AG09309 (cell line): ENCODE results near the gene GPR87.
A peak's percentile ranks its signal among the peaks of the same experiment; 100 is the strongest.

ENCODE experiments used
- DNase-seq: peaks from one replicate; pipeline ENCODE4 v3.0.0-alpha.2; 2010; ENCODE audit warnings: low read depth
- H3K4me3 ChIP-seq: 2 replicates; pipeline ENCODE4 v1.5.1; 2011; ENCODE audit warnings: mild to moderate bottlenecking, low read depth, low read length, moderate library complexity; ENCODE audit not compliant: control insufficient read depth
- TF ChIP-seq, protein P1 (sequence below): IDR thresholded peaks from 2 replicates; pipeline ENCODE4 v1.5.1; 2011; ENCODE audit warnings: mild to moderate bottlenecking, low read depth, low read length, inconsistent platforms; ENCODE audit not compliant: insufficient read depth, control insufficient read depth; ENCODE audit errors: missing control alignments

Gene GPR87

DNA sequence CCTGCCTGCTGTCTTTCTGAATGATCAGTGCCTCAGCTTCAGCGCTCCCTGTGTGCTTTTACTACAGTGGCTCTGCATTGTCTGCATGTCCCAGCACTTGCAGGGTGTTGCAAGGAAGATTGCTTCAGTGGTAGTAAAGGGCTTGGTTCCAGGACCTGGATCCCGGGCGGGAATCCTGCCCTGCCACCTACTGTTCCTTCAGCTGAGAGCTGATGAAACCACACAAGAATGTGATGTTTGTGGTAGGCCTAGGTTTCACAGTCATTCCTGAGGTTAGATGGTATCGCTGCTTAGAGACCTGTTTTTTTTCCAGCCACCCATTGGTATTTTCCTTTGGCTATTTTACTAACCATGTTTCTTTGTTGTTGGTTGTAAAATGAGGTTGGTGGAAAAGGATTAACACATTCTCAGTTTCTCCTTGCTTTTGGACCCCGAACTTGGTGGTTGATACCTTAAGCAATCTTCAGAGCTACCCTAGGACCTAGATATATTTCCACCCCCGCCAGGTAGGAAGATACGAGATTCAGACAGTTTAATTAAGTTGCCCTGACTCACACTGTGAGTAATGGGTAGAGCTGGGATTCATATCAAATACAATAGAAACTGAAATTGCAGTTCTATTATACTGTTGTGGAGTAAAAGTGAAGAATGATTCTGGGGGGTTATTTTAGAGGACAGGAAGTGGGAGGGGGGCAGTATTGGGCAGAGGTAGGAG is 11.4 kb downstream of the GPR87 start:
- DNase-seq, result peak; percentile 94
- H3K4me3 ChIP-seq, result no peak overlapping the region
- TF ChIP-seq, protein P1, sequence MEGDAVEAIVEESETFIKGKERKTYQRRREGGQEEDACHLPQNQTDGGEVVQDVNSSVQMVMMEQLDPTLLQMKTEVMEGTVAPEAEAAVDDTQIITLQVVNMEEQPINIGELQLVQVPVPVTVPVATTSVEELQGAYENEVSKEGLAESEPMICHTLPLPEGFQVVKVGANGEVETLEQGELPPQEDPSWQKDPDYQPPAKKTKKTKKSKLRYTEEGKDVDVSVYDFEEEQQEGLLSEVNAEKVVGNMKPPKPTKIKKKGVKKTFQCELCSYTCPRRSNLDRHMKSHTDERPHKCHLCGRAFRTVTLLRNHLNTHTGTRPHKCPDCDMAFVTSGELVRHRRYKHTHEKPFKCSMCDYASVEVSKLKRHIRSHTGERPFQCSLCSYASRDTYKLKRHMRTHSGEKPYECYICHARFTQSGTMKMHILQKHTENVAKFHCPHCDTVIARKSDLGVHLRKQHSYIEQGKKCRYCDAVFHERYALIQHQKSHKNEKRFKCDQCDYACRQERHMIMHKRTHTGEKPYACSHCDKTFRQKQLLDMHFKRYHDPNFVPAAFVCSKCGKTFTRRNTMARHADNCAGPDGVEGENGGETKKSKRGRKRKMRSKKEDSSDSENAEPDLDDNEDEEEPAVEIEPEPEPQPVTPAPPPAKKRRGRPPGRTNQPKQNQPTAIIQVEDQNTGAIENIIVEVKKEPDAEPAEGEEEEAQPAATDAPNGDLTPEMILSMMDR, result no peak

DNA sequence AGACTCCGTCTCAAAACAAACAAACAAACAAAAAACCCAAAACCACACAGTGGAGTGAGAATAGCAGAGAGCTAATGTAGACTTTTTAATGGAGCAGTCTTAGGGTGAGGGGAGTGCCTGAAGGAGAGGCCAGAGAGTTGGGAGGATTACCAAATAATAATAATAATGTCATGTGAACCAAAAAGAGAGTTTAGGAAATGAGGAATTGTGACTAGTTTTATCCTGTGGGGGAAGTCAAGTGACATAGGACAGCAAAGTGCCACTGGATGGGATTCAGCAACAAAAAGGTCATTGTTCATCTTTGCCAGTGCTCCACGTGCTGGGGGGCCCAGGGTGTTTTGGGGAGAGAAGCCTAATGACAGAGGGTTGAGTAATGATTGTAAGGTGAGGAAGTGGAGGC is 12.9 kb downstream of the GPR87 start:
- no peak for DNase-seq
- H3K4me3 ChIP-seq, result no peak overlapping the region
- TF ChIP-seq, protein P1, result no peak

DNA sequence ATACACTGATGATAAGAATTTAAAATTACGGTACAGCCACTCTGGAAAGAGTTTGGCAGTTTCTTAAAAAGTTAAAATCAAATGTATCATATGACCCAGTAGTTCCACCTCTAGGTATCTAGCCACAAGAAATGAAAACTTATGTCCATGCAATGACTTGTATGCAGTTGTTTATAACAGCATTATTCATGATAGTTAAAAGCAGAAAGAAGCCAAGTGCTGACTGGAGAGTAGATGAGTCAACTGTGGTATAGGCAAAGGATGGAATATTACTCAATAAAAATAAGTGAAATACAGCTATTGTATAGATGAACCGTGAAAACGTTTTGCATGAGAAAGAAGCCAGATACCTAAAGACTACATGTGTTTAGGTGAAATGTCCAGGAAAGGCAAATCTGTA is 14.8 kb downstream of the GPR87 start:
- TF ChIP-seq, protein P1, result no peak
- no peak overlapping the region for H3K4me3 ChIP-seq
- DNase-seq, result no peak

DNA sequence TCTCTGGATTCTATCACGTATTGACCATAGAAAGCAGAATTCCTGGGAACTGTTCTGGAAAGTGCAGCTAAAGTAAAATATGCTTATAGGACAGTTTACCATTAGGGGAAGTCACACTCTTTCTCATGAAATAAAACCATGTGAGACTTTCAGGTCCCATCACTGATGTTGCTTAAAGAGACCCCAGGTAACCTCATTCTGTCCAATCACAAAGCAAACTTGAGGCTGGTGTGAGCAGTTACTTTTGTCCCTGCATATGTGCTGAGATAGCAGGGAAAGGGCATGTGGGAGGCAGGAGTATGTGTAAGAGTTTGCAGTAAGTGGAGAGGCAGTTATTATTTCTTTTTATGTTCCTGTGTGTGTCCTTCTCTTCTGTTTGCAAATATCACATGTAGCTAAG is 16.1 kb downstream of the GPR87 start:
- TF ChIP-seq, protein P1, result no peak
- no peak for DNase-seq
- H3K4me3 ChIP-seq, result no peak overlapping the region

DNA sequence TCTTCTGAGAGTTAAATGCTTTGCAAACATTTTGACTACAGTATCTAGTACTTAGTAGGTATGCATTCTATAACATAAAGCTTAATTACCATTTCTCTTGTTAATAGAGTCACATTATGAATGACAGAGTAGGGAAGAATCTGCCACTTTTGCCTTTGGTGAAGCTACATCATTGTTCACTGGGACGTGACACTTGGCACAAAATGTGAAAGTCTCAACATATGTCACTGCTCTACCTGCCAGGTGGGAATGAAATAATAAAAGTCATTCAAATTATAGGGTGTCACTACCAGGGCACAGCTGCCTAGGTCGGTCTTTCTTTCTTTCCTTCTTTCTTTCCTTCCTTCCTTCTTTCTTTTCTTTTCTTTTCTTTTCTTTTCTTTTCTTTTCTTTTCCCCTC is 17.6 kb downstream of the GPR87 start:
- TF ChIP-seq, protein P1, result no peak
- DNase-seq, result no peak
- H3K4me3 ChIP-seq, result no peak overlapping the region

DNA sequence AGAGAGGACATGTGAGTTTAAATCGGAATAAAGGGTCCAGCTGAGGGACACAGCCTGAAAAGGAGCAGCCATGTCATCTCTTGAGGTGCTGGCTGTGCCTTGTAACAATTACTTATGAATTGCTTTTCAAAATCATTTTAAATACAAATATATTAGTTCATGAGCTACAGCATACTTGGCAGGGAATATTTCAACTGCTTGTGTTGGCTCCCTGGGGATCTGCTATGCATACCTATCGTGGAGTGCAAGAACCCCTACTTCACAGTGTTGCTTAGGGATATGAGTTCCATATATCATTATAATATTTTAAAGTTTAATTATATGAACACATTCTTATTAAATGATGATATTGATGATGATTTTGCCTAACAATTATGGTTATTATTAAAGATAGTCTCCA is 19.2 kb downstream of the GPR87 start:
- DNase-seq, result no peak

More for the DNA sequence above, 19.2 kb downstream of the GPR87 start:
- TF ChIP-seq, protein P1, result no peak
- H3K4me3 ChIP-seq, result no peak overlapping the region
